Fibroblast of the aortic adventitia (primary cell): Measurements from ENCODE around the gene CIT. TPM values are rescaled to one million over a fixed set of nuclear protein-coding genes. Genes with fewer than 3 reads are reported as not detected.

Source experiments
- DNase-seq: peaks from one replicate; pipeline ENCODE4 v3.0.0-alpha.2; 2010; ENCODE audit warnings: low read depth
- H3K4me3 ChIP-seq: 2 replicates; pipeline ENCODE4 v1.5.1; 2011; ENCODE audit warnings: low read depth, mild to moderate bottlenecking, control low read depth, low read length, moderate library complexity
- total RNA-seq: library from RNA; depleted of rRNA; stranded (reverse); fragments of >200 nt; gene quantifications from 2 replicates; pipeline ENCODE4 v1.2.3, GENCODE V29; 2012; ENCODE audit warnings: low replicate concordance
- TF ChIP-seq, protein P1 (sequence below): IDR thresholded peaks from 2 replicates; pipeline ENCODE4 v1.5.1; 2011; ENCODE audit warnings: mild to moderate bottlenecking, low read length, control low read depth, inconsistent platforms; ENCODE audit not compliant: insufficient read depth

Gene CIT
- total RNA-seq, 1 donor = 48.0 TPM

DNA sequence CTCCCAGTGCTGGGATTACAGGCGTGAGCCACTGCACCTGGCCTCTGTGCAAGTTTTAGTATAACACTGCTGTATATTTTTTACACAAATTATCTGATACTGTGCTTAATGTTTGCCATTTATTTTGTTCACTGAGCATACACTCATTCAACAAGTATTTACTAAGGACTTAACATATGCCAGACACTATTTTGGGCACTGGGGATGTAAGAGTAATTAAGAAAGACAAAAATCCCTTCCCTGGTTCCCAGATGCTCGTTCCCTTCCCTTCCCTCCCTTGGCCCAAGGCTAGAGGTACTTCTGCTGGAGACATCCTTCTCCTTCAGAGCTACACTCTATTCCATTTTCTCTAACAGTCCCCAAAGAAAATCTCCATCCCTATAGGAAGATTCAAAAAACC lies 12.5 kb downstream of the CIT start:
- DNase-seq = no peak
- H3K4me3 ChIP-seq = no peak overlapping the region
- TF ChIP-seq, protein P1, sequence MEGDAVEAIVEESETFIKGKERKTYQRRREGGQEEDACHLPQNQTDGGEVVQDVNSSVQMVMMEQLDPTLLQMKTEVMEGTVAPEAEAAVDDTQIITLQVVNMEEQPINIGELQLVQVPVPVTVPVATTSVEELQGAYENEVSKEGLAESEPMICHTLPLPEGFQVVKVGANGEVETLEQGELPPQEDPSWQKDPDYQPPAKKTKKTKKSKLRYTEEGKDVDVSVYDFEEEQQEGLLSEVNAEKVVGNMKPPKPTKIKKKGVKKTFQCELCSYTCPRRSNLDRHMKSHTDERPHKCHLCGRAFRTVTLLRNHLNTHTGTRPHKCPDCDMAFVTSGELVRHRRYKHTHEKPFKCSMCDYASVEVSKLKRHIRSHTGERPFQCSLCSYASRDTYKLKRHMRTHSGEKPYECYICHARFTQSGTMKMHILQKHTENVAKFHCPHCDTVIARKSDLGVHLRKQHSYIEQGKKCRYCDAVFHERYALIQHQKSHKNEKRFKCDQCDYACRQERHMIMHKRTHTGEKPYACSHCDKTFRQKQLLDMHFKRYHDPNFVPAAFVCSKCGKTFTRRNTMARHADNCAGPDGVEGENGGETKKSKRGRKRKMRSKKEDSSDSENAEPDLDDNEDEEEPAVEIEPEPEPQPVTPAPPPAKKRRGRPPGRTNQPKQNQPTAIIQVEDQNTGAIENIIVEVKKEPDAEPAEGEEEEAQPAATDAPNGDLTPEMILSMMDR = no peak

DNA sequence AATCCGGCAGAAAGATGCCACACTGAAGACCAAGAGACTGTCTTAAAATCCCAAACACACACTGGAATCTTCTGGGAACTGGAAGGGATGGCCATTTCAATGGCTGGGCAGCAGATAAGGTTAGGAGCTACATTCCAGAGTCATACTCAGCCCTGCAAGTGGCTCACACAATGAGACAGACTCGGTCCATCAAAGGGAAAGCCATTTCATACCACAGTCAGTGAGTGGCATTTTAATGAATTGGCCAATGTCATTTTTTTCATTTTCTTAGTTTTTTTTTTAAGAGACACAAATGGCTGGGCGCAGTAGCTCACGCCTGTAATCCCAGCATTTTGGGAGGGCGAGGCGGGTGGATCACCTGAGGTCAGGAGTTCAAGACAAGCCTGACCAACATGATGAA lies 17.9 kb downstream of the CIT start:
- TF ChIP-seq, protein P1 = no peak
- H3K4me3 ChIP-seq = no peak overlapping the region
- DNase-seq = no peak

DNA sequence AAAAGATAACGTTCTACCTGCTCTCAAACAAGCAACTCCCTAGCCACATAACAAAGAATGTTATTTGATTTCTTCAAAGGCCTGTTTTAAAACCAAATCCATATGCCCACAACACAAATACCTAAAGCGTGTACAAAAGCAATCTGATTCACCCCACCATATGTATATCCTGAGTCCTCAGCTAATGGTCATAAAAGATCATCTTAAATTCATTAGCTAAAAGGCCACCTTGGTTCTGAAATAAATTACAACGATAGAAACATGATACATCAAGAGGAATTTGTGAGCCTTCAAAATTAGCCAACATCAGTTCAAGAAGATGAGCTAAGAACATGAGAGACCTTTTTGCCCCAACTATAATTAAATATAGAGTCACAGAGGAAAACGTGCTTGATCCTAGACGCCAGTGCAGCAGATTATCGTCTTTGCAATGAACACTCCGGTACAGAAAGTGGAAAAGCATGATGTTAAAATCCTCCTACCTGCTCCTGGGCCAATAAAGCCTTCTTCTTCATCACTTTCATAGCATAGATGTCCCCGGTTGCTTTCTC lies 20.0 kb downstream of the CIT start:
- DNase-seq = no peak
- H3K4me3 ChIP-seq = no peak overlapping the region
- TF ChIP-seq, protein P1 = no peak

DNA sequence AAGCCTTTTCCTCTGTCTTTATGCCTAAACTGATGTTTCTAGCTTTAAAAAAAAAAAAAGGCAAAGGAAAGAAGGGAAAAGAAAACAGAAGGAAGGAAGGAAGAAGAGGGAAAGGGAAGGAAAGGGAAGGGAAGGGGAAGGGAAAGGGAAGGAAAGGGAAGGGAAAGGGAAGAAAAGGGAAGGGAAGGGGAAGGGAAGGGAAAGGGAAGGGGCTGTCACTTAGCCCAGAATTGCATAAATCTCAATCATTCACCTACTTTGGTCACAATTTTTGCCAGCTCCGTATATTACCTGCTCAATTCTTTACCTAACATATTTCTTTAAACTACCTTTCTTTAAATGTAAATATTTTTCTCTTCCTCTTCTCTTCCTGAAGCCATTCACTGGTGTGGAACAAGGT lies 26.8 kb downstream of the CIT start:
- DNase-seq = no peak
- H3K4me3 ChIP-seq = no peak overlapping the region
- TF ChIP-seq, protein P1 = no peak

DNA sequence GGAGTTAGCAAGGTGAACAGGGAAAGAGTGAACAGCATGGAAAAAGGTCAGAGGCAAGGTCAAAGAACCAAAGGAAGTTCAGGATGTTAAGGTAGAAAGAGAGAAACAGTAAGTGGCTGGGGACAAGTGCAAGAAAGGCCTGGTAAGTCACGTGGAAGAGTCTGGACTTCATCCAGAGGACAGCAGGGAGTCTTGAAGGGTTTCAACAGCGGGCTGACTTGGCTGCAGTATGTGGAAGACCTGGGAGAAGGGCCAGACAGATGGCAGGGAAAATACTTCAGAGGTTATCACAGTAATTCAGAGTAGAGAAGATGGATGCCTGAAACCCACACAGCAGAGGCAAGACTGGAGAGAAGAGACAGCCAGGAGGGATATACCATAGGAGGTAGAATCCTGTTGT lies 34.0 kb downstream of the CIT start:
- TF ChIP-seq, protein P1 = no peak
- peak; percentile 67 for DNase-seq
- H3K4me3 ChIP-seq = no peak overlapping the region

DNA sequence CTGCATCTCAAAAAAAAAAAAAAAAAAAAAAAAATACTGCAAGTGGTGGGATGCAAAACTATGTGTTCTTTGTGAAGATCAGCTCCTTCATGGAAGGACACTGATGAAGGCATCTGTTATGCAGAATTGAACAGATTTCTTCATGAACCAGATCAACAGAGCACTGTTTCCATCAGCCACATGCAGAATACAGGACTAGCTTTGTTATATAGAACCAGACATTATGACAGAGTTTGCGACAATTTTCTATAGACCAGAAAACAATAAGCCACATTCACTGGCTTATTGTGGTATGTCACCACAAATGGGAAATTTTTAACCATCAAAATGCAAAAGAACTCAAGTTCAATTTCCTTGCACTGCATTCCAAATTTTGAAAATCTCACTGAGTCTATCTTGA lies 34.7 kb downstream of the CIT start:
- TF ChIP-seq, protein P1 = no peak
- DNase-seq = no peak
- H3K4me3 ChIP-seq = no peak overlapping the region
